Stimulated activated CD8-positive, alpha-beta memory T cell treated with anti-CD3 and anti-CD28 coated beads, Interleukin-4, amount 100 ng/mL, for 48 hours (primary cell): ENCODE results near the gene COL20A1.
"Not testable (repeated sequence)": the region's sequence is repeated elsewhere in the genome, so short reads cannot be mapped to it uniquely, and the experiment has no call there.

Source experiments
- DNase-seq: peaks from one replicate; pipeline ENCODE4 v3.0.0-alpha.2; 2020

COL20A1 gene

GRCh38 chr20:63293456-63293855 is 470 bp downstream of the COL20A1 start:
- DNase-seq: no peak

GRCh38 chr20:63293871-63294535 is 1.0 kb downstream of the COL20A1 start:
- no peak for DNase-seq

GRCh38 chr20:63294536-63294900 is 1.5 kb downstream of the COL20A1 start:
- no peak for DNase-seq

- no peak for DNase-seq
These were observed 2.0 kb downstream of the COL20A1 start for GRCh38 chr20:63295018-63295417.

- no peak for DNase-seq
These were observed 2.4 kb downstream of the COL20A1 start for GRCh38 chr20:63295422-63295821.

GRCh38 chr20:63295846-63296245 is 2.9 kb downstream of the COL20A1 start:
- DNase-seq: no peak

- DNase-seq: no peak
These were observed 3.7 kb downstream of the COL20A1 start for GRCh38 chr20:63296531-63297299.

GRCh38 chr20:63297371-63297781 is 4.4 kb downstream of the COL20A1 start:
- no peak for DNase-seq

GRCh38 chr20:63297796-63298572 is 5.0 kb downstream of the COL20A1 start:
- DNase-seq: no peak

- no peak for DNase-seq
These were observed 5.8 kb downstream of the COL20A1 start for GRCh38 chr20:63298731-63299312.

GRCh38 chr20:63301671-63302070 is 8.7 kb downstream of the COL20A1 start:
- no peak for DNase-seq

GRCh38 chr20:63303095-63303666 is 10.2 kb downstream of the COL20A1 start:
- no peak for DNase-seq

GRCh38 chr20:63305393-63305792 is 12.4 kb downstream of the COL20A1 start:
- no peak for DNase-seq

- not testable (repeated sequence) for DNase-seq
These were observed 13.1 kb downstream of the COL20A1 start for GRCh38 chr20:63305933-63306672.

GRCh38 chr20:63306673-63307537 is 13.9 kb downstream of the COL20A1 start:
- DNase-seq: no peak

GRCh38 chr20:63307538-63308217 is 14.7 kb downstream of the COL20A1 start:
- DNase-seq: no peak

GRCh38 chr20:63308218-63308911 is 15.4 kb downstream of the COL20A1 start:
- no peak for DNase-seq

- peak; percentile 53 for DNase-seq
These were observed 16.5 kb downstream of the COL20A1 start for GRCh38 chr20:63309261-63310071.
